Type B pancreatic cell (in vitro differentiated cells): ENCODE measurements around the gene DNA2. TPM values are rescaled to one million over a fixed set of nuclear protein-coding genes. Genes with fewer than 3 reads are reported as not detected.
"Not testable (repeated sequence)": the region's sequence is repeated elsewhere in the genome, so short reads cannot be mapped to it uniquely, and the experiment has no call there.

Experiments used
- DNase-seq: peaks from one replicate; pipeline ENCODE4 v3.0.0; 2021; ENCODE audit warnings: mixed read lengths; ENCODE audit not compliant: unreplicated experiment; ENCODE audit errors: extremely low spot score
- H3K27ac Mint-ChIP-seq: 2 replicates; pipeline ENCODE4 v1.8.0; 2021; ENCODE audit warnings: mild to moderate bottlenecking, mixed read lengths
- H3K27me3 Mint-ChIP-seq: 2 replicates; pipeline ENCODE4 v1.8.0; 2021; ENCODE audit warnings: mixed read lengths
- H3K36me3 Mint-ChIP-seq: 2 replicates; pipeline ENCODE4 v1.8.0; 2021; ENCODE audit warnings: mixed read lengths
- H3K4me1 Mint-ChIP-seq: one replicate; pipeline ENCODE4 v1.8.0; 2021; ENCODE audit warnings: mixed read lengths; ENCODE audit not compliant: unreplicated experiment
- H3K4me3 Mint-ChIP-seq: 2 replicates; pipeline ENCODE4 v1.8.0; 2021; ENCODE audit warnings: mild to moderate bottlenecking, mixed read lengths
- H3K9me3 Mint-ChIP-seq: 2 replicates; pipeline ENCODE4 v1.8.0; 2021; ENCODE audit warnings: mixed read lengths
- CTCF ChIP-seq: fragments of 200-600 bp; sonication (generic); conservative IDR thresholded peaks from 2 replicates; pipeline ENCODE4 v1.5.0; 2021; ENCODE audit warnings: antibody characterized with exemption, mild to moderate bottlenecking
- total RNA-seq: library from RNA; stranded (reverse); gene quantifications from 2 replicates; pipeline ENCODE4 v1.2.1, GENCODE V29; 2021; ENCODE audit warnings: low replicate concordance

The DNA2 gene
- total RNA-seq, 1 donor from 2014 or later: 27.6 TPM

GRCh38 chr10:68463365-68464093 lies 8.2 kb downstream of the DNA2 start:
- DNase-seq: no peak
- Mint-ChIP-seq H3K9me3 (no peaks in the 10 kb centered on the region), H3K27ac (no peak overlapping the region), H3K4me3 (no peak overlapping the region), H3K4me1 (no peaks in the 10 kb centered on the region), H3K36me3 (peaks cover 24% of the 10 kb centered on the region), H3K27me3 (no peaks in the 10 kb centered on the region)
- no peak for TF ChIP-seq CTCF

- H3K4me3 Mint-ChIP-seq: no peak overlapping the region
- no peak for DNase-seq
- H3K36me3 Mint-ChIP-seq: peaks cover 22% of the 10 kb centered on the region
- no peaks in the 10 kb centered on the region for H3K4me1 Mint-ChIP-seq
- no peaks in the 10 kb centered on the region for H3K27me3 Mint-ChIP-seq
- no peak overlapping the region for H3K27ac Mint-ChIP-seq
- no peaks in the 10 kb centered on the region for H3K9me3 Mint-ChIP-seq
- no peak for TF ChIP-seq CTCF
Observed at GRCh38 chr10:68462536-68462935, 9.2 kb downstream of the DNA2 start.

GRCh38 chr10:68461032-68461431 lies 10.7 kb downstream of the DNA2 start:
- DNase-seq: no peak
- peaks cover 27% of the 10 kb centered on the region for H3K36me3 Mint-ChIP-seq
- no peaks in the 10 kb centered on the region for H3K27me3 Mint-ChIP-seq
- no peaks in the 10 kb centered on the region for H3K4me1 Mint-ChIP-seq
- TF ChIP-seq CTCF: no peak
- no peak overlapping the region for H3K27ac Mint-ChIP-seq
- H3K4me3 Mint-ChIP-seq: no peak overlapping the region
- H3K9me3 Mint-ChIP-seq: no peaks in the 10 kb centered on the region

GRCh38 chr10:68449698-68450097 lies 22.1 kb downstream of the DNA2 start:
- not testable (repeated sequence) for H3K4me3 Mint-ChIP-seq, H3K27me3 Mint-ChIP-seq, H3K9me3 Mint-ChIP-seq, DNase-seq, H3K4me1 Mint-ChIP-seq, H3K27ac Mint-ChIP-seq
- peaks cover 19% of the 10 kb centered on the region for H3K36me3 Mint-ChIP-seq

- Mint-ChIP-seq H3K36me3 (peaks cover 14% of the 10 kb centered on the region), H3K27me3 (no peaks in the 10 kb centered on the region), H3K4me3 (no peak overlapping the region), H3K9me3 (no peaks in the 10 kb centered on the region), H3K4me1 (no peaks in the 10 kb centered on the region), H3K27ac (no peak overlapping the region)
- TF ChIP-seq CTCF: no peak
- DNase-seq: no peak
Observed at GRCh38 chr10:68446179-68446578, 25.6 kb downstream of the DNA2 start.

GRCh38 chr10:68442971-68443370 lies 28.8 kb downstream of the DNA2 start:
- Mint-ChIP-seq H3K27me3 (no peaks in the 10 kb centered on the region), H3K27ac (no peak overlapping the region), H3K36me3 (peaks cover 7% of the 10 kb centered on the region), H3K4me1 (no peaks in the 10 kb centered on the region), H3K4me3 (no peak overlapping the region), H3K9me3 (no peaks in the 10 kb centered on the region)
- no peak for DNase-seq
- TF ChIP-seq CTCF: no peak
